B cell (primary cell): ENCODE results near the gene ZNF14. TPM values are rescaled to one million over a fixed set of nuclear protein-coding genes. Genes with fewer than 3 reads are reported as not detected.

Source experiments
- ATAC-seq: fragments of 200-7000 bp; cut with Tn5 transposase; one replicate; pipeline ENCODE4 v1.10.0; 2021; ENCODE audit warnings: low read depth, mild to moderate bottlenecking, moderate number of reproducible peaks, moderate library complexity
- CTCF ChIA-PET: fragments of 350-600 bp; sonication (Branson Sonifier 250); formaldehyde crosslinking; loops from one replicate; lab custom pipeline; 2021; ENCODE audit warnings: antibody characterized with exemption, inconsistent platforms; lab: Charles Lee
- POLR2A ChIA-PET: fragments of 350-600 bp; sonication (Branson Sonifier 250); formaldehyde crosslinking; loops from one replicate; lab custom pipeline; 2021; ENCODE audit warnings: antibody characterized with exemption; lab: Charles Lee
- DNase-seq: peaks from one replicate; pipeline ENCODE4 v3.0.0; 2013
- H2AFZ ChIP-seq: 2 replicates; pipeline ENCODE4 v1.6.1; 2012; ENCODE audit warnings: mild to moderate bottlenecking, low read depth, low read length; ENCODE audit not compliant: insufficient read depth, poor library complexity, severe bottlenecking
- H3K27ac ChIP-seq, 2 donors: 1 replicate in 1 of 2; 2 replicates in 1 of 2; pipeline ENCODE4 v1.5.1; 2012 to 2013; ENCODE audit warnings: low read length in 2 of 2, mild to moderate bottlenecking in 2 of 2, moderate library complexity in 1 of 2
- H3K27me3 ChIP-seq, 4 experiments: fragments of 200-600 bp in 1 of 4; sonication (generic) in 1 of 4; replicated peaks in 1 of 4; 1 replicate in 2 of 4; 2 replicates in 2 of 4; pipeline versions ENCODE4 v1.6.1 to v1.7.0; 2013 to 2016; ENCODE audit warnings: low read length in 3 of 4, mild to moderate bottlenecking in 2 of 4, mixed read lengths in 1 of 4, moderate library complexity in 1 of 4; ENCODE audit not compliant: insufficient read depth in 4 of 4, control insufficient read depth in 3 of 4; ENCODE audit errors: control extremely low read depth in 1 of 4
- H3K36me3 ChIP-seq, 2 experiments: replicated peaks in 1 of 2; 1 replicate in 1 of 2; 2 replicates in 1 of 2; pipeline versions ENCODE4 v1.6.1 to v1.7.1; 2013; ENCODE audit warnings: low read length in 1 of 2; ENCODE audit not compliant: insufficient read depth in 2 of 2, control insufficient read depth in 1 of 2; ENCODE audit errors: control extremely low read depth in 1 of 2, extremely low read depth in 1 of 2
- H3K4me1 ChIP-seq, 2 donors: fragments of 200-600 bp in 1 of 2; sonication (generic) in 1 of 2; 1 replicate in 1 of 2; 2 replicates in 1 of 2; pipeline versions ENCODE4 v1.5.1 to v1.6.1; 2013 to 2017; ENCODE audit warnings: low read length in 2 of 2; ENCODE audit not compliant: control insufficient read depth in 2 of 2, insufficient read depth in 2 of 2
- H3K4me2 ChIP-seq: replicated peaks from 2 replicates; pipeline ENCODE3; 2012; ENCODE audit warnings: mild to moderate bottlenecking, low read depth, low read length; ENCODE audit not compliant: poor library complexity, severe bottlenecking
- H3K4me3 ChIP-seq, 5 experiments: fragments of 200-600 bp in 1 of 5; sonication (generic) in 1 of 5; 1 replicate in 3 of 5; 2 replicates in 2 of 5; pipeline versions ENCODE4 v1.5.1 to v1.7.0; 2011 to 2016; ENCODE audit warnings: low read length in 4 of 5, mild to moderate bottlenecking in 4 of 5, low read depth in 2 of 5, control low read depth in 1 of 5, moderate library complexity in 1 of 5; ENCODE audit not compliant: insufficient read depth in 1 of 5; ENCODE audit errors: control extremely low read depth in 1 of 5, extremely low read depth in 1 of 5
- H3K79me2 ChIP-seq: fragments of 200-600 bp; sonication (generic); one replicate; pipeline ENCODE4 v1.6.0; 2016; ENCODE audit warnings: low read length; ENCODE audit not compliant: control insufficient read depth, insufficient read depth
- H3K9ac ChIP-seq: fragments of 200-600 bp; sonication (generic); 2 replicates; pipeline ENCODE4 v1.6.1; 2017; ENCODE audit warnings: mild to moderate bottlenecking, low read length, moderate library complexity
- H3K9me3 ChIP-seq, 3 donors: one replicate each; pipeline versions ENCODE4 v1.6.1 to v1.7.1; 2013; ENCODE audit warnings: low read length in 2 of 3; ENCODE audit not compliant: control insufficient read depth in 2 of 3, insufficient read depth in 1 of 3; ENCODE audit errors: control extremely low read depth in 1 of 3
- H4K20me1 ChIP-seq: 2 replicates; pipeline ENCODE4 v1.6.0; 2012; ENCODE audit warnings: mild to moderate bottlenecking, low read length; ENCODE audit not compliant: insufficient read depth, control insufficient read depth, poor library complexity, severe bottlenecking
- H3K27ac Mint-ChIP-seq: one replicate; pipeline ENCODE4 v1.8.0; 2021; ENCODE audit warnings: mixed read lengths
- H3K27me3 Mint-ChIP-seq: one replicate; pipeline ENCODE4 v1.8.0; 2021; ENCODE audit warnings: mixed read lengths
- H3K4me1 Mint-ChIP-seq: one replicate; pipeline ENCODE4 v1.8.0; 2021; ENCODE audit warnings: mixed read lengths
- H3K4me3 Mint-ChIP-seq: one replicate; pipeline ENCODE4 v1.8.0; 2021; ENCODE audit warnings: mixed read lengths
- H3K9me3 Mint-ChIP-seq: one replicate; pipeline ENCODE4 v1.8.0; 2022; ENCODE audit warnings: mixed read lengths; ENCODE audit not compliant: insufficient read depth
- EZH2 ChIP-seq: IDR thresholded peaks from 2 replicates; pipeline ENCODE4 v1.6.1; 2012; ENCODE audit warnings: borderline replicate concordance, low read depth, mild to moderate bottlenecking, moderate library complexity, low read length; ENCODE audit not compliant: insufficient read depth, poor library complexity, severe bottlenecking
- WGBS: methylation state at CpG from one replicate; pipeline ENCODE4 v1.1.5; 2013; ENCODE audit warnings: missing lambda C conversion rate; ENCODE audit not compliant: insufficient coverage; 5-methylcytosine and 5-hydroxymethylcytosine counted together
- intact Hi-C: fragments of 100-400 bp; cut with micrococcal nuclease; formaldehyde crosslinking; loops from one replicate; pipeline ENCODE4 v1.10.0; 2022
- polyA plus RNA-seq: library from polyadenylated mRNA; depleted of rRNA; stranded (reverse); fragments of >200 nt; gene quantifications from 2 replicates; pipeline ENCODE4 v1.2.3, GENCODE V29; 2012
- total RNA-seq, 2 donors: library from RNA; stranded (reverse); fragments of 120-200 nt in 1 of 2; gene quantifications; 1 replicate in 1 of 2; 2 replicates in 1 of 2; pipeline versions ENCODE4 v1.2.3 to v1.2.4, GENCODE V29; 2013 to 2022
- TF ChIP-seq, protein P1 (sequence below): fragments of 200-600 bp; IDR thresholded peaks from one replicate; pipeline ENCODE4 v1.8.0; 2022; ENCODE audit warnings: antibody characterized with exemption, mild to moderate bottlenecking

The ZNF14 gene
- total and polyA plus RNA-seq, 2 donors (not counting 1 experiment from before 2014, with no cell fraction given): 3.4 to 21.0 TPM

DNA sequence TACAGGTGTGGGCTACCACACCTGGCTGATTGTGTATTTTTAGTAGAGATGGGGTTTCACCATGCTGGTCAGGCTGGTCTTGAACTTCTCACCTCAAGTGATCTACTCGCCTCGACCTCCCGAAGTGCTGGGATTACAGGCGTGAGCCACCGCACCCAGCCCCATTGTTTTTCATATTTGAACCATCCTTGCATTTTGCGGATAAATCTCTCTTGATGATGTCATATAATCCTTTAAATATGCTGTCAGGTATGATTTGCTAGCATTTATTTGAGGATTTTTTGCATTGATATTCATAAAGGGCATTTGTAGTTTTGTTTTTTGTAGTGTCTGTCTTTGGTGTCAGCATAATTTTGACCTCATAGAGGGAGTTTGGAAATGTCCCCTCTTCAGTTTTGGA, 58.6 kb downstream of the ZNF14 start:
- no peak for DNase-seq
- Histone ChIP-seq H4K20me1 (peaks cover 31% of the 10 kb centered on the region), H3K4me2 (no peak overlapping the region), H2AFZ (no peak overlapping the region), H3K27ac (no peak overlapping the region), H3K79me2 (peaks cover 85% of the 10 kb centered on the region), H3K4me1 (peaks cover 14 to 16% of the 10 kb centered on the region in 2 donors), H3K36me3 (peaks cover 24 to 62% of the 10 kb centered on the region in 2 experiments), H3K27me3 (no peaks in the 10 kb centered on the region), H3K4me3 (no peak overlapping the region), H3K9me3 (peaks cover 8 to 39% (median 9%) of the 10 kb centered on the region in 3 donors), H3K9ac (no peak overlapping the region)
- ChIA-PET CTCF (no interaction called here), POLR2A (no interaction called here)
- no peak overlapping the region for H3K4me3 Mint-ChIP-seq
- H3K9me3 Mint-ChIP-seq: peaks cover 3% of the 10 kb centered on the region
- H3K27ac Mint-ChIP-seq: no peak overlapping the region
- H3K27me3 Mint-ChIP-seq: no peaks in the 10 kb centered on the region
- WGBS: 97% methylated on average over 5 of the region's 6 CpGs
- no peak for ATAC-seq
- intact Hi-C loops: no loop called here
- no peak for TF ChIP-seq EZH2
- peaks cover 36% of the 10 kb centered on the region for H3K4me1 Mint-ChIP-seq

DNA sequence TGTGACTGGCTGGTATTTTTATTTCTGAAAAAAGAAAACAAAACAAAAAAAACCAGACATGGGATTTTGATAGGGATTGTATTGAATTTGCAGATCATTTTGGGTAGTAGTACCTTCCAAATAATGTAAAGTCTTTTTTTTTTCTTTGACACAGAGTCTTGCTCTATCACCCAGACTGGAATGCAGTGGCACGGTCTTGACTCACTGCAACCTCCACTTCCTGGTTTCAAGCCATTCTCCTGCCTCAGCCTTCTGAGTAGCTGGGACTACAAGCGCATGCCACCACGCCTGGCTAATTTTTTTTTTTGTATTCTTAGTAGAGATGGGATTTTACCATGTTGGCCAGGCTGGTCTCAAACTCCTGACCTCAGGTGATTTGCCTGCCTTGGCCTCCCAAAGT, 60.1 kb downstream of the ZNF14 start:
- Histone ChIP-seq H3K36me3 (peaks cover 16 to 47% of the 10 kb centered on the region in 2 experiments), H4K20me1 (peaks cover 28% of the 10 kb centered on the region), H3K4me1 (peaks cover 16 to 24% of the 10 kb centered on the region in 2 donors), H3K79me2 (peaks cover 87% of the 10 kb centered on the region), H3K27me3 (no peaks in the 10 kb centered on the region), H3K9me3 (peaks cover 0 to 28% (median 4%) of the 10 kb centered on the region in 3 donors), H3K27ac (no peak overlapping the region), H3K4me2 (no peak overlapping the region), H3K9ac (no peak overlapping the region), H2AFZ (no peak overlapping the region), H3K4me3 (no peak overlapping the region)
- peaks cover 45% of the 10 kb centered on the region for H3K4me1 Mint-ChIP-seq
- no peak overlapping the region for H3K4me3 Mint-ChIP-seq
- ChIA-PET CTCF (interaction anchor here (0.7 to 1.2 kb wide), 2 partner anchors 103 to 752 kb away, joined by 3 read pairs; no protein-coding TSS in a partner anchor), POLR2A (interaction anchor here (0.7 kb wide), 2 partner anchors 35 to 141 kb away, joined by 4 to 5 read pairs; no protein-coding TSS in a partner anchor)
- 83% methylated on average over 1 of the region's 3 CpGs for WGBS
- no peaks in the 10 kb centered on the region for H3K27me3 Mint-ChIP-seq
- H3K27ac Mint-ChIP-seq: no peak overlapping the region
- no peak for TF ChIP-seq EZH2
- TF ChIP-seq, protein P1, sequence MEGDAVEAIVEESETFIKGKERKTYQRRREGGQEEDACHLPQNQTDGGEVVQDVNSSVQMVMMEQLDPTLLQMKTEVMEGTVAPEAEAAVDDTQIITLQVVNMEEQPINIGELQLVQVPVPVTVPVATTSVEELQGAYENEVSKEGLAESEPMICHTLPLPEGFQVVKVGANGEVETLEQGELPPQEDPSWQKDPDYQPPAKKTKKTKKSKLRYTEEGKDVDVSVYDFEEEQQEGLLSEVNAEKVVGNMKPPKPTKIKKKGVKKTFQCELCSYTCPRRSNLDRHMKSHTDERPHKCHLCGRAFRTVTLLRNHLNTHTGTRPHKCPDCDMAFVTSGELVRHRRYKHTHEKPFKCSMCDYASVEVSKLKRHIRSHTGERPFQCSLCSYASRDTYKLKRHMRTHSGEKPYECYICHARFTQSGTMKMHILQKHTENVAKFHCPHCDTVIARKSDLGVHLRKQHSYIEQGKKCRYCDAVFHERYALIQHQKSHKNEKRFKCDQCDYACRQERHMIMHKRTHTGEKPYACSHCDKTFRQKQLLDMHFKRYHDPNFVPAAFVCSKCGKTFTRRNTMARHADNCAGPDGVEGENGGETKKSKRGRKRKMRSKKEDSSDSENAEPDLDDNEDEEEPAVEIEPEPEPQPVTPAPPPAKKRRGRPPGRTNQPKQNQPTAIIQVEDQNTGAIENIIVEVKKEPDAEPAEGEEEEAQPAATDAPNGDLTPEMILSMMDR: no peak
- intact Hi-C loops: no loop called here
- no peak for ATAC-seq
- no peak for DNase-seq
- no peaks in the 10 kb centered on the region for H3K9me3 Mint-ChIP-seq
